ENCODE measurements around the gene GALNT9. TPM values are rescaled to one million over a fixed set of nuclear protein-coding genes. Genes with fewer than 3 reads are reported as not detected.
"Not testable (repeated sequence)": the region's sequence is repeated elsewhere in the genome, so short reads cannot be mapped to it uniquely, and the experiment has no call there.

The GALNT9 gene
- total RNA-seq, 2 experiments from 2014 or later = not detected

DNA sequence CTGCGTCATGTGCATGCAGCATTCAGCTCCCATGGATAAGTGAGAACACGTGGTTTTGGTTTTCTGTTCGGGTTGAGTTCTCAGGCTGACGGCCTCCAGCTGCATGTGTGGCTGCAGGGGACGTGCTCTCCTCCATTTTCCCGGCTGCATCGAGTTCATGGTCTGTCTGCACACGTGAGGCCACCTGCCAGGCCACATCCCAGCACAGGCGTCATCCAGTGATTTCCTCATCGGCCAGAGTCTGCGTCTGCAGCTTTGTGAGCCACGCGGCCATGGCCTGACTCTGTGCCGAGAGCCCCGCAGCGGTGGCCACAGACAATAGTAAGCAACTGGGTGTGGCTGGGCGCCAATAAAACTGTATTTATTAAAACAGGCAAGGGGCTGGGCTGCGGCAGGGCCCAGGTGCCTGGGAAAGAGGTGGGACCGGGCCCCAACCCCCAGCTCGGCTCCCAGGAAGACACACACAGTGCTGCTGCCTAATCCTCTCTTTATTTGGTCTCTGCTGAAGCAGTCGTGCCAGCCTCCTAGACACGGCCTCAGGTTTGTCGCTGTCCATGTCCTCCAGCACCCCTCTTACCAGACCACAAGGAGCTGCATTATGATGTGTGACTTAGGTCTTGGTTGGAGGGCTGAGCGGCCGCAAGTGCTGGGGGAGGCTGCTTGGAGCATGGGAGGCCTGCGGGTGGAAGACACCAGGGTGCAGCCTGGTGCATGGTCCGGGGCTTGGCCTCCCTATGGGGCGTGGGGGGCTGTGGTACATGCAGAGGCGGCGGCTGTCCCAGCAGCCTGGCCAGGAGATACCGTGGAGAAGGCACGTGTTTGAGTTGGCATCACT lies 133.1 kb downstream of the GALNT9 start:
- DNase-seq (no peak), ATAC-seq (ENCODE audit: poor library complexity) (no peak)
- Mint-ChIP-seq H3K27me3 (no peaks in the 10 kb centered on the region), H3K9me3 (peaks cover 2% of the 10 kb centered on the region), H3K4me1 (ENCODE audit: low read depth) (no peaks in the 10 kb centered on the region), H3K4me3 (no peak overlapping the region), H3K27ac (no peak overlapping the region), H3K36me3 (ENCODE audit: low read depth) (no peaks in the 10 kb centered on the region)
- ChIA-PET CTCF (interaction anchor here (0.7 kb wide), 1 partner anchor 42 kb away, joined by 3 read pairs; no protein-coding TSS in a partner anchor), POLR2A (interaction anchor here (1.2 kb wide), 1 partner anchor 11 kb away, joined by 3 read pairs; no protein-coding TSS in a partner anchor)
- H3K27ac ChIP-seq (ENCODE audit: low read depth in 1 of 2, low read length in 2 of 2) = no peak overlapping the region
- no peaks in the 10 kb centered on the region for H3K27me3 ChIP-seq (ENCODE audit: control insufficient read depth in 1 of 2, insufficient read depth in 2 of 2, low read length in 2 of 2)
- intact Hi-C loops (cut with DNase I, micrococcal nuclease) = no loop called here
- H3K9me3 ChIP-seq (ENCODE audit: control insufficient read depth in 1 of 2, insufficient read depth in 1 of 2, low read length in 2 of 2) = peaks cover 10 to 31% of the 10 kb centered on the region in 2 experiments
- TF ChIP-seq, protein P1, sequence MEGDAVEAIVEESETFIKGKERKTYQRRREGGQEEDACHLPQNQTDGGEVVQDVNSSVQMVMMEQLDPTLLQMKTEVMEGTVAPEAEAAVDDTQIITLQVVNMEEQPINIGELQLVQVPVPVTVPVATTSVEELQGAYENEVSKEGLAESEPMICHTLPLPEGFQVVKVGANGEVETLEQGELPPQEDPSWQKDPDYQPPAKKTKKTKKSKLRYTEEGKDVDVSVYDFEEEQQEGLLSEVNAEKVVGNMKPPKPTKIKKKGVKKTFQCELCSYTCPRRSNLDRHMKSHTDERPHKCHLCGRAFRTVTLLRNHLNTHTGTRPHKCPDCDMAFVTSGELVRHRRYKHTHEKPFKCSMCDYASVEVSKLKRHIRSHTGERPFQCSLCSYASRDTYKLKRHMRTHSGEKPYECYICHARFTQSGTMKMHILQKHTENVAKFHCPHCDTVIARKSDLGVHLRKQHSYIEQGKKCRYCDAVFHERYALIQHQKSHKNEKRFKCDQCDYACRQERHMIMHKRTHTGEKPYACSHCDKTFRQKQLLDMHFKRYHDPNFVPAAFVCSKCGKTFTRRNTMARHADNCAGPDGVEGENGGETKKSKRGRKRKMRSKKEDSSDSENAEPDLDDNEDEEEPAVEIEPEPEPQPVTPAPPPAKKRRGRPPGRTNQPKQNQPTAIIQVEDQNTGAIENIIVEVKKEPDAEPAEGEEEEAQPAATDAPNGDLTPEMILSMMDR (IDR thresholded peaks at IDR 0.05) = no peak
- H3K36me3 ChIP-seq (ENCODE audit: insufficient read depth, low read length) = no peaks in the 10 kb centered on the region
- peaks cover under 1% of the 10 kb centered on the region for H3K4me1 ChIP-seq (ENCODE audit: insufficient read depth, low read length)
- H3K4me3 ChIP-seq (ENCODE audit: low read length) = no peak overlapping the region

DNA sequence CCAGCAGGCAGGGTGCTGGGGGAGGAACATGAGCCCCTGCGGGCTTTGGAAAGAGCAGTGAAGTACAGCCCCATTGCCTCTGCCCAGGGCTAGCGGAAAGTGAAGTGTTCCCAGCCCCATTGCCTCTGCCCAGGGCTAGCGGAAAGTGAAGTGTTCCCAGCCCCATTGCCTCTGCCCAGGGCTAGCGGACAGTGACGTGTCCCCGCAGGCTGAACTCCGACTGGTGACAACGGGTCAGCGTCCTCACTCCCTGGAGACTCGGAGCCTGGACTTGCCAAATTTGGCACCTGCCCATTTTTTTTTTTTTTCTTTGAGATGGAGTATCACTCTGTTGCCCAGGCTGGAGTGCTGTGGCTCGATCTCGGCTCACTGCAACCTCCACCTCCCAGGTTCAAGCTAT lies 134.1 kb downstream of the GALNT9 start:
- DNase-seq; H3K4me1 Mint-ChIP-seq (ENCODE audit: low read depth): not testable (repeated sequence)
- POLR2A ChIA-PET = interaction anchor here (1.2 kb wide), 1 partner anchor 10 kb away, joined by 3 read pairs; no protein-coding TSS in a partner anchor

DNA sequence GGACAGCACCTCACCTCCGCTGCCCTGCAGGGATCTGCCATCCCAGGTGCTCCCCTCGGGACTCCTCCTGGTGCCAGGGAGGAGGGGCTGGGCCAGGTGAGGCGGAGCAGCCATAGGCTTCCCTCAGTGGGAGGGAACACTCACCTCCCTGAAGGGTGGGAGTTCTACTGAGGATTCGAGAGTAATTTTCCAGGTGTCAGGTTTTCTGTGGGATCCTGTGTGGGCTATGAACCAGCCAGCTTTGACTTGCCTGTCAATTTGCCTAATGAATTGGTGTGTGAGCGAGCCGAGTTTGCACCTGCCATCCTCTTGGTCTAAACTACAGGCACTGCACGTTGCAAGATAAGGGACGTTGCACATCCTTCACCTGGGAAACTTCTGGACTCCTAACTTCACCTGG lies 134.8 kb downstream of the GALNT9 start:
- peaks cover 2% of the 10 kb centered on the region for H3K9me3 Mint-ChIP-seq
- CTCF ChIA-PET = interaction anchor here (0.6 to 1.9 kb wide), 2 partner anchors 9 to 41 kb away, joined by 3 to 8 read pairs; no protein-coding TSS in a partner anchor
- H3K27me3 ChIP-seq (ENCODE audit: control insufficient read depth in 1 of 2, insufficient read depth in 2 of 2, low read length in 2 of 2) = no peaks in the 10 kb centered on the region

More for the DNA sequence above, 134.1 kb downstream of the GALNT9 start:
- H3K27ac ChIP-seq (ENCODE audit: low read depth in 1 of 2, low read length in 2 of 2); H3K4me3 ChIP-seq (ENCODE audit: low read length); CTCF ChIA-PET; H3K27me3 ChIP-seq (ENCODE audit: control insufficient read depth in 1 of 2, insufficient read depth in 2 of 2, low read length in 2 of 2); H3K9me3 Mint-ChIP-seq; H3K36me3 ChIP-seq (ENCODE audit: insufficient read depth, low read length); H3K27me3 Mint-ChIP-seq; H3K4me3 Mint-ChIP-seq; H3K27ac Mint-ChIP-seq; ATAC-seq (ENCODE audit: poor library complexity); H3K36me3 Mint-ChIP-seq (ENCODE audit: low read depth); intact Hi-C loops (cut with DNase I, micrococcal nuclease): not testable (repeated sequence)
- peaks cover 10% of the 10 kb centered on the region for H3K4me1 ChIP-seq (ENCODE audit: insufficient read depth, low read length)
- peaks cover 10 to 31% of the 10 kb centered on the region in 2 experiments for H3K9me3 ChIP-seq (ENCODE audit: control insufficient read depth in 1 of 2, insufficient read depth in 1 of 2, low read length in 2 of 2)

More for the DNA sequence above, 134.8 kb downstream of the GALNT9 start:
- Histone ChIP-seq H3K9me3 (ENCODE audit: control insufficient read depth in 1 of 2, insufficient read depth in 1 of 2, low read length in 2 of 2) (peaks cover 10 to 31% of the 10 kb centered on the region in 2 experiments), H3K36me3 (ENCODE audit: insufficient read depth, low read length) (no peaks in the 10 kb centered on the region), H3K4me1 (ENCODE audit: insufficient read depth, low read length) (peaks cover 13% of the 10 kb centered on the region), H3K27ac (ENCODE audit: low read depth in 1 of 2, low read length in 2 of 2) (no peak overlapping the region), H3K4me3 (ENCODE audit: low read length) (no peak overlapping the region)
- peaks cover 14% of the 10 kb centered on the region for H3K4me1 Mint-ChIP-seq (ENCODE audit: low read depth)
- no peak overlapping the region for H3K4me3 Mint-ChIP-seq
- no peak overlapping the region for H3K27ac Mint-ChIP-seq
- DNase-seq (no peak), ATAC-seq (ENCODE audit: poor library complexity) (no peak)
- POLR2A ChIA-PET = no interaction called here
- intact Hi-C loops (cut with DNase I, micrococcal nuclease) = no loop called here
- no peaks in the 10 kb centered on the region for H3K27me3 Mint-ChIP-seq
- H3K36me3 Mint-ChIP-seq (ENCODE audit: low read depth) = peaks cover 4% of the 10 kb centered on the region
- TF ChIP-seq, protein P1 (IDR thresholded peaks at IDR 0.05) = no peak

Data from CD4-positive, alpha-beta T cell (primary cell).